H9 (cell line): ENCODE results near the gene ADAR. TPM values are rescaled to one million over a fixed set of nuclear protein-coding genes. Genes with fewer than 3 reads are reported as not detected.

ENCODE experiments used
- DNase-seq: peaks from one replicate; pipeline ENCODE4 v3.0.0-alpha.2; 2017
- H2AFZ ChIP-seq: one replicate; pipeline ENCODE4 v1.6.1; 2013; ENCODE audit warnings: mild to moderate bottlenecking, low read length, control low read depth, moderate library complexity
- H2AK5ac ChIP-seq: 2 replicates; pipeline ENCODE4 v1.6.1; 2013; ENCODE audit warnings: low read length, control low read depth, mixed read lengths; ENCODE audit not compliant: insufficient read length
- H2BK120ac ChIP-seq: one replicate; pipeline ENCODE4 v1.6.1; 2013; ENCODE audit warnings: low read depth, mild to moderate bottlenecking, low read length, control low read depth, inconsistent platforms; ENCODE audit not compliant: poor library complexity, severe bottlenecking
- H2BK12ac ChIP-seq: 2 replicates; pipeline ENCODE4 v1.6.1; 2013; ENCODE audit warnings: low read length, control low read depth, mixed read lengths, low read depth; ENCODE audit not compliant: insufficient read length
- H2BK15ac ChIP-seq: 2 replicates; pipeline ENCODE4 v1.6.1; 2013; ENCODE audit warnings: low read depth, low read length, control low read depth
- H2BK20ac ChIP-seq: one replicate; pipeline ENCODE4 v1.6.1; 2013; ENCODE audit warnings: low read depth, mild to moderate bottlenecking, low read length, control low read depth, inconsistent platforms; ENCODE audit not compliant: poor library complexity, severe bottlenecking
- H2BK5ac ChIP-seq: 2 replicates; pipeline ENCODE4 v1.6.1; 2013; ENCODE audit warnings: low read length, control low read depth, mixed read lengths; ENCODE audit not compliant: insufficient read length
- H3K14ac ChIP-seq: 2 replicates; pipeline ENCODE4 v1.6.1; 2013; ENCODE audit warnings: low read length, control low read depth; ENCODE audit not compliant: insufficient read depth
- H3K18ac ChIP-seq: 2 replicates; pipeline ENCODE4 v1.6.1; 2013; ENCODE audit warnings: low read depth, mild to moderate bottlenecking, mixed read lengths, low read length, control low read depth; ENCODE audit not compliant: insufficient read length
- H3K23ac ChIP-seq: 2 replicates; pipeline ENCODE4 v1.6.1; 2013; ENCODE audit warnings: low read length, control low read depth, mixed read lengths, low read depth; ENCODE audit not compliant: insufficient read length
- H3K23me2 ChIP-seq: 2 replicates; pipeline ENCODE4 v1.6.1; 2013; ENCODE audit warnings: low read depth, mild to moderate bottlenecking, mixed read lengths, low read length, control low read depth; ENCODE audit not compliant: insufficient read length, poor library complexity, severe bottlenecking
- H3K27ac ChIP-seq: 2 replicates; pipeline ENCODE4 v1.5.1; 2013; ENCODE audit warnings: low read length, control low read depth, mixed read lengths, low read depth; ENCODE audit not compliant: insufficient read length
- H3K27me3 ChIP-seq: 2 replicates; pipeline ENCODE4 v1.6.1; 2013; ENCODE audit warnings: low read length, control low read depth, inconsistent platforms; ENCODE audit not compliant: insufficient read depth
- H3K4ac ChIP-seq: 2 replicates; pipeline ENCODE4 v1.6.1; 2013; ENCODE audit warnings: low read depth, mild to moderate bottlenecking, control low read depth, inconsistent platforms, low read length, moderate library complexity
- H3K4me1 ChIP-seq: 2 replicates; pipeline ENCODE4 v1.6.1; 2013; ENCODE audit warnings: low read length, control low read depth, inconsistent platforms; ENCODE audit not compliant: insufficient read depth
- H3K4me2 ChIP-seq: 2 replicates; pipeline ENCODE4 v1.6.1; 2013; ENCODE audit warnings: low read length, control low read depth, mixed read lengths; ENCODE audit not compliant: insufficient read length, insufficient read depth
- H3K56ac ChIP-seq: 2 replicates; pipeline ENCODE4 v1.6.1; 2013; ENCODE audit warnings: low read depth, mild to moderate bottlenecking, mixed read lengths, low read length, control low read depth; ENCODE audit not compliant: insufficient read length
- H3K79me1 ChIP-seq: 2 replicates; pipeline ENCODE4 v1.6.1; 2013; ENCODE audit warnings: low read depth, mild to moderate bottlenecking, moderate library complexity, low read length, control low read depth, inconsistent platforms; ENCODE audit not compliant: insufficient read depth, poor library complexity, severe bottlenecking
- H3K79me2 ChIP-seq: 2 replicates; pipeline ENCODE4 v1.6.1; 2013; ENCODE audit warnings: low read length, control low read depth, inconsistent platforms; ENCODE audit not compliant: insufficient read depth
- H3K9ac ChIP-seq: 2 replicates; pipeline ENCODE4 v1.6.1; 2013; ENCODE audit warnings: low read length, control low read depth, mixed read lengths; ENCODE audit not compliant: insufficient read length; ENCODE audit errors: extremely low read depth
- H3K9me3 ChIP-seq: one replicate; pipeline ENCODE4 v1.6.1; 2013; ENCODE audit warnings: low read depth, low read length, inconsistent platforms; ENCODE audit not compliant: control insufficient read depth
- H3T11ph ChIP-seq: one replicate; pipeline ENCODE4 v1.6.1; 2013; ENCODE audit warnings: mild to moderate bottlenecking, low read length, control low read depth, inconsistent platforms
- H4K20me1 ChIP-seq: one replicate; pipeline ENCODE4 v1.6.1; 2013; ENCODE audit not compliant: control insufficient read depth, insufficient read length, insufficient read depth
- H4K5ac ChIP-seq: 2 replicates; pipeline ENCODE4 v1.6.1; 2013; ENCODE audit warnings: low read depth, mild to moderate bottlenecking, mixed read lengths, low read length, control low read depth; ENCODE audit not compliant: insufficient read length
- H4K8ac ChIP-seq: replicated peaks from 2 replicates; pipeline ENCODE4 v1.6.1; 2013; ENCODE audit warnings: low read length, control low read depth, mixed read lengths, low read depth; ENCODE audit not compliant: insufficient read length
- H4K91ac ChIP-seq: 2 replicates; pipeline ENCODE4 v1.6.1; 2013; ENCODE audit warnings: low read depth, mild to moderate bottlenecking, moderate library complexity, mixed read lengths, low read length, control low read depth; ENCODE audit not compliant: insufficient read length
- H3K27ac Mint-ChIP-seq, 3 experiments: 2 replicates in 2 of 3; 3 replicates in 1 of 3; pipeline ENCODE4 v1.8.0; 2020 to 2021; ENCODE audit warnings: mixed read lengths in 3 of 3, mild to moderate bottlenecking in 1 of 3, moderate library complexity in 1 of 3
- H3K27me3 Mint-ChIP-seq: 2 replicates; pipeline ENCODE4 v1.8.0; 2021; ENCODE audit warnings: low read depth, mild to moderate bottlenecking, moderate library complexity, mixed read lengths
- H3K36me3 Mint-ChIP-seq, 3 experiments: 2 replicates in 2 of 3; 3 replicates in 1 of 3; pipeline ENCODE4 v1.8.0; 2020 to 2021; ENCODE audit warnings: low read depth in 3 of 3, mixed read lengths in 3 of 3; ENCODE audit not compliant: insufficient read depth in 1 of 3
- H3K4me1 Mint-ChIP-seq, 2 experiments: 2 replicates each; pipeline ENCODE4 v1.8.0; 2020; ENCODE audit warnings: mixed read lengths in 2 of 2
- H3K4me3 Mint-ChIP-seq, 2 experiments: 2 replicates in 1 of 2; 3 replicates in 1 of 2; pipeline ENCODE4 v1.8.0; 2020 to 2021; ENCODE audit warnings: mild to moderate bottlenecking in 2 of 2, mixed read lengths in 2 of 2, moderate library complexity in 1 of 2
- H3K9me3 Mint-ChIP-seq, 2 experiments: 2 replicates in 1 of 2; 3 replicates in 1 of 2; pipeline ENCODE4 v1.8.0; 2020; ENCODE audit warnings: mild to moderate bottlenecking in 2 of 2, mixed read lengths in 2 of 2, moderate library complexity in 1 of 2
- CTCF ChIP-seq: fragments of 200-600 bp; sonication (generic); conservative IDR thresholded peaks from 3 replicates; pipeline ENCODE4 v1.8.0; 2021; ENCODE audit warnings: antibody characterized with exemption, mild to moderate bottlenecking
- WGBS: extraction: QIAGEN DNeasy Blood & Tissue Kit; methylation state at CpG from one replicate; pipeline ENCODE4 v1.1.7; 2013; ENCODE audit warnings: missing lambda C conversion rate, low lambda C conversion rate, mixed read lengths; ENCODE audit not compliant: insufficient read length; ENCODE audit errors: extremely low coverage; 5-methylcytosine and 5-hydroxymethylcytosine counted together
- total RNA-seq: library from RNA; stranded (reverse); gene quantifications from 2 replicates; pipeline ENCODE4 v1.2.1, GENCODE V29; 2021

The ADAR gene
- total RNA-seq, 1 experiment from 2014 or later = 236 TPM

DNA sequence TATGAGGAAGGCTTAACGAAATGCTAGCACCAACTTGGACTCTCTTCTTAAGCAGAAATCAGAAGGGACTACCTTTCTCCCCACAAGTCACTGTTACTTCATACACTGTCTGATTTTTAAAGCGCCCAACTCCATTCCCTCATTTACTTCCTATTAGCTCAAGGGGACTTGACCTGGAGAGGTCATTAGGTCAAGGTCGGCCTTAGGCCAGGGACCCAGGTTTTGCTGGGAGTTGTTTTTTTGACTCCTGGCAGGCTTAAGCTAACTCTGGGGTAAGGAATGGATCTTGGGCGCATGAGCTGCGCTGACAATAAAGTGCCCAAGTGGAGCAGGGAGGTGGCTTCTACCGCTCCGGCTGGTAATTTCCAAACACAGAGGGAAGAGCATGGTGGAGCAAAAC lies 16.8 kb downstream of the ADAR start:
- Histone ChIP-seq H3K23me2 (no peaks in the 10 kb centered on the region), H2BK12ac (no peak overlapping the region), H3K4me2 (no peak overlapping the region), H3K14ac (no peak overlapping the region), H3K27ac (no peak overlapping the region), H2AFZ (no peak overlapping the region), H2AK5ac (no peak overlapping the region), H3K27me3 (no peaks in the 10 kb centered on the region), H2BK120ac (no peak overlapping the region), H2BK15ac (no peak overlapping the region), H2BK20ac (no peak overlapping the region), H4K5ac (no peak overlapping the region), H3T11ph (no peak overlapping the region), H4K8ac (no peak overlapping the region), H3K18ac (no peak overlapping the region), H2BK5ac (no peak overlapping the region), H3K56ac (no peak overlapping the region), H3K79me2 (no peaks in the 10 kb centered on the region), H3K9ac (no peak overlapping the region), H3K23ac (no peak overlapping the region), H3K9me3 (no peaks in the 10 kb centered on the region), H3K4me1 (no peaks in the 10 kb centered on the region), H4K91ac (no peak overlapping the region), H4K20me1 (peaks cover 3% of the 10 kb centered on the region), H3K79me1 (no peaks in the 10 kb centered on the region), H3K4ac (no peak overlapping the region)
- no peak for DNase-seq
- H3K4me1 Mint-ChIP-seq = no peaks in the 10 kb centered on the region
- no peak overlapping the region for H3K4me3 Mint-ChIP-seq
- no peak overlapping the region for H3K27ac Mint-ChIP-seq
- H3K36me3 Mint-ChIP-seq = peaks cover 52 to 93% (median 86%) of the 10 kb centered on the region in 3 experiments; a peak in 6 of 7 replicates
- no CpG with 5 or more reads among the region's 7 CpGs for WGBS
- no peaks in the 10 kb centered on the region for H3K9me3 Mint-ChIP-seq
- no peak for TF ChIP-seq CTCF
- H3K27me3 Mint-ChIP-seq = no peaks in the 10 kb centered on the region
